Measurements from ENCODE around the gene GLIS1.

GLIS1 gene

DNA sequence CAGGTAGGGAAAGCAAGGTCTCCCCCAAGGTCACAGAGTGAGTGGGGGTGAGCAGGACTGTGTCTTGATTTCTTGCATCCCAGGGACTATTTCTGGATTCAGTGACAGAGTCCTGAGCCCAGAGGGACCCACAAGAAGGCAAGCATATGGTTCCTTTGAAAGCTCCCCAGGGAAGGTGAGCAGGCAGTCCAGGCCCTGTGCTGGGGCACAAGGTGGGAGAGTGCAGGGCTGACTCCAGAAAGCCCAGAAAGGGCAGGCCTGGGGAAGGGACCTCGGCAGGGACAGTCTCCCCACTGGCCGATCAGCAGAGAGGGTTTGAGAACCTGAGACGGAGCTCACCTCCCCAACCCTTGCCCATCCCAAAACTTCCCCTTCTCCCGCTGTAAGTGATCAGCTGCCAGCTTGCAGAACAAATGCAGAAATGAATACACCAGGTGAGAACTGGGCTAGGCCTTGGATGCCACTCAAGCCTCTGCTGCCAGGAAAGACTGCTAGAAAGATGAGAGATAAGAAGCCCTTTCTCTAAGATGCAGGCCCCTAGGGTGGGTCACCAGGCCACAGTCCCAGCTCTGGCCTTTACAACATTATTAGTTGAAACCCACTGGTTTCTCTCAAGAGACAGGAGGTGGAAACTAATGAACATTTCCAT, 121.0 kb downstream of the GLIS1 start:
- DNase-seq (ENCODE audit: low read depth in 2 of 2) = no peak

DNA sequence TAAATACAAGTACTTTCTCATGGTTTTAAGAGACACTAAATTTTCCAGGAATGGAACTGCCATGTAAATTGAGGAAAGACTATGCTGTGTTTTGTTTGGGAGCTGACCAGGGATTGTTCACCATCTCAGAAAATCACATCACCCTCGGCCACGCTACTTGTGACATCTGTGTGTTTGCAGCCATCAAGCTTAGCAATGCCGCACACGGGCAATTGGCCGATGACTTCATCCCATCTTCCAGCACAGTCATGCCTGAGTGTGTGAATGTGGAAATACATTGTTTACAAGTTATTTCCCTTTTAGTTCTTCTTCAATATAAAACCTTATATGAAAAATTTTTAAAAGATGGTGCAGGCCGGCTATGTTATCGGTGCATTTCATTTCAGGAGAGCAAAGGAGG, 121.6 kb downstream of the GLIS1 start:
- DNase-seq (ENCODE audit: low read depth in 2 of 2) = no peak

DNA sequence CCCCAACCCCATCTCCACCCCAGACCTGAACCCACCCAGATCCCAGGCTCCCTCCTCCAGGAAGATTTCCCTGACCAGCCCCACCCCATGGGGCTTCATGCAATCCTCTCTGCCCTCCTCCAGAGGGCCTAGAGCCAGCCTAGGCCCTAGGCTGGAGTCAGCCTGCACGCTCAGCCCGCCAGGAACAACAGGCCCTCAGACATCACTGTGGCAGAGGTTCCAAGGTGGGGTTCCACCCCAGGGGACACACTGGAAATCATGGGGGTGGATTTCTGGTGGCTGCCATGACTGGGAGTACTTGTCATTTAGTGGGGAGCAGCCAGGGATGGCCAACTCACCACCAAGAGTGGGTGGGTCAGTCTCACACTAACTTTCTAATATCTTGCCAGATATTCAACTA, 122.0 kb downstream of the GLIS1 start:
- no peak for DNase-seq (ENCODE audit: low read depth in 2 of 2)

DNA sequence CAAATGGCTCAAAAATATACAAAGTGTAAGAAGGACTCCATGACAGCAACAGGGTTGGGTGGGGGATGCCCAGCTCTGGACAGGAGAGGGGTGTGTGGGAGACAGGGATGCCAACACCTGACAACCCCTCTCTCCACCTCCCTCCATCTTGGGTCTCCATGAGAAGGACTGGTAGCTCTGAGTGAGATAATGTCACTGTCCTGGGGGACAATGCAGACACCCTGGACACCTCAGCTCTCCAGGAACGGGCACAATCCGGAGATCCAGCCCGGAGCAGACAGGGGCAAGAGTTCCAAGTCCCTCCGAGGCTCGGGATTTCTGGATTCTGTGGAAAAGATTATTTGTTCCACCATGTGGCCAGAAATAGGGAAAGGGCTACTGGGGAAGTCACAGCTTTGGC, 122.5 kb downstream of the GLIS1 start:
- no peak for DNase-seq (ENCODE audit: low read depth in 2 of 2)

DNA sequence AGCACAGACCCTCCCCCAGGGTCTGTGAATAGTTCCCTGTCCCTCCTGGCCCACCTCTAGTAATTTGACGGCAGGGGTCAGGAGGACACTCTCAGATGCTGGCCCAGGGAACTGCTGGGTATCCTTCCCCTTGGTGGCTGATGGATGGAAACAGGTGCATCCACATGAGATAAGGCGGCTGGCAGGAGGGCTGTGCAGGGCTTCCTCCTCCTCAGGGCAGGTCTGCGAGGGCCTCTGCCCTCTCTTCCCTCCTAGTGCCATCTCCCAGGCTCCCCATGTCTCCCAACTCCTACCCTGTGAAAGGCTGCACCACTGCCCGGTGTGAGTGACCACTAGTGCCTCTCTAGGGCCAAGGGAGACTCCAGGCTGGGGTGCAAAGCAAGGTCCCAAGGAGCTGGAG, 123.9 kb downstream of the GLIS1 start:
- DNase-seq (ENCODE audit: low read depth in 2 of 2) = no peak

DNA sequence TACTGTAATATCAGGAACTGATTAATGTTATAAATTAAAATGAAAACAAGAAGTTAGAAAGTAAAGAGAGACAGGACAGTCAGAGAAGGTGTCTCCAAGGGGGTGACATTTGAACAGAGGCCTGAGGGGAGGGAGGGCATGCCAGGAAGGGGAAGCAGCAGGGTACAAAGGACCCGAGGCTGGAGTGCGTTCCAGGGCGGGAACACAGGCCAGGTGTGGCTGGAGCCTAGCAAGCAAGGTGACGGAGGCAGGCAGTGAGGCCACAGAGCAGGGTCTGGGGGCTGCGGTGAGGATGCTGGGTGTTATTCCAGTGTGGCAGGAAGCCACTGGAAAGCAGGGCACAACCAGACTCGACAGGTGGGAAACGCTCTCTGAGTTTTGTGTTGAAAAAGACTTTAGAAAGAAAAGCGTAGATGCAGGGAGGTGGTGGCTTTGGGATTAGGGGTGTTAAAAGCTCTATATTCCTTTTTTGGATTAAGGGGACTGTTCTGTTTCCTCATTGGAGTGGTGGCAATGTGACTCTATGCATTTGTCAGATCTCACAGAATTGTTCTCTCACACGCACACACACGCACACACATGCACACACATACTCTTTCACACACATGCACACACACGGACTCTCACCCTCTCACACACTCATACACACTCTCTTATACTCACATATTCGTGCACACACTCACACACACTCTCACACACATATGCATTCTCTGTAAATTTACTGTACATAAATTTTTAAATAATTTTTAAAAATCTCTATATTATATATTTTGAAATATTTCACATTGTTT, 124.5 kb downstream of the GLIS1 start:
- no peak for DNase-seq (ENCODE audit: low read depth in 2 of 2)

DNA sequence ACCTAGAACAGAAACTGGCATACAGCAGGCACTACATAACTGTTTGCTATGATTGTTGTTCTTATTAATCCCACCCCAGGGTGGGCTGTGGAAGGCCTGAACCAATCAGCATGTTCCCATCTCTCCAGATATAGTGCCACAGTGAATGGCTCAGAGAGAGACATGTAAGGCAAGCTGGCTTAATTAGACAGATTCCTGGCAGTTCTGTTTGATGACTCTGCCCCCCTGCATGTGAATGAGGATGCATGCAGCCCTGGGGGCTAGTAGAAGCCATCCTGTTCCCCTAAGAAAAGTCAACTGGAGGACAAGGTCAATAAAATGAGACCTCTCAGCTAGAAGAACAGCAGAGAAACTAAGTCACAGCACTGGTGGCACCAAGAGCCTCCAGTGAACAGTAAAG, 130.3 kb downstream of the GLIS1 start:
- DNase-seq (ENCODE audit: low read depth in 2 of 2) = no peak

DNA sequence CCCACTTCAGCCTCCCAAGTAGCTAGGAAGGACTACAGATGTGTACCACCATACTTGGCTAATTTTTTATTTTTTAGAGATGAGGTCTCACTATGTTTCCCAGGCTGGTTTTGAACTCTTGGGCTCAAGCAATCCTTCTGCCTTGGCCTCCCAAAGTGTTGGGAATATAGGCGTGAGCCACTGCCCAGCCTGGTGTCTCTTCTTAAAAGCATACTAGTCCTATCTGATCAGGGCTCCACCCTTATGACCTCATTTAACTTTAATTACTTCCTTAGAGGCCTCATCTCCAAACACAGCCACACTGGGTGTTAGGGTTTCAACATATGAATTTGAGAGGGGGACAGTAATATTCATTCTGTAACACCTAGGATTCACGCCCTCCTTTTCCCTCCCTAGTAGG, 130.9 kb downstream of the GLIS1 start:
- DNase-seq (ENCODE audit: low read depth in 2 of 2) = no peak

DNA sequence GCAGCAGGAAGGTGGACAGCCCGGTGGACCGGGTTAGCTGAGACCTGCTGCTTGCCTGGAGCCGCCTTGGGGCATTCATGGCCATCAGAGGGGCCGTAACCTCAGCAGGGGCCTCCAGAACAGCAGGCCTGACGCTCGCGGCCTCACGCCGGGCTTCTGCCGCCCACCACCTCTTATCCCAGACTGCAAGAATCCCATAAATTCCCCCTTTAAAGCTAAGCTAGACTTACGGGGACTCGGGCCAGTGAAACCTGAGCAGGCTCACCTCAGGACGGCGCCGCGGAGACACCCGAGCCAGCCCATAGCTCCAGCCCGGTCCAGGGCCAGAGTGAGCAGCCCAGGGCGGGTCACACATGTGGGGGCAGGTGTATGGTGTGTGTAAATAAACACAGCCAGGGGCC, 132.3 kb downstream of the GLIS1 start:
- no peak for DNase-seq (ENCODE audit: low read depth in 2 of 2)

DNA sequence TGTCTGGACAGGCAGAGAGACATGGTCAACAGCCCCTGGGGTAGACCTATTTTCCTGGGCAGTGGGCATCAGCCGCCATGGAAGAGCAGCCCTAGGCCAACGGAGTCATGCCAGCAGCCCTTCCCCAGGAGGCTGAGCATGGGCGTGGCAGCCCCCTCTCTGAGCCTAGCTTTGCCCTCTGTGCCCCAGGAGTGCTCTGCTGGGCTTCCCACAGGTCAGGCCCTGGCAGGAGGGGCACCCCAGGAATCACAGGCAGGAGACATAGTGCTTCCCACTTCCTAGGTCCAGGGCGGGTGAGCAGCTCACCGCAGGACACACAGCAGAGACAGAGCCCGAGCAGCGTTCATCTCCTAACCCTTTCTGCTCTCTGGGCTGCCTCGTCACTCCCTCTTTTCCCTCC, 132.8 kb downstream of the GLIS1 start:
- no peak for DNase-seq (ENCODE audit: low read depth in 2 of 2)

DNA sequence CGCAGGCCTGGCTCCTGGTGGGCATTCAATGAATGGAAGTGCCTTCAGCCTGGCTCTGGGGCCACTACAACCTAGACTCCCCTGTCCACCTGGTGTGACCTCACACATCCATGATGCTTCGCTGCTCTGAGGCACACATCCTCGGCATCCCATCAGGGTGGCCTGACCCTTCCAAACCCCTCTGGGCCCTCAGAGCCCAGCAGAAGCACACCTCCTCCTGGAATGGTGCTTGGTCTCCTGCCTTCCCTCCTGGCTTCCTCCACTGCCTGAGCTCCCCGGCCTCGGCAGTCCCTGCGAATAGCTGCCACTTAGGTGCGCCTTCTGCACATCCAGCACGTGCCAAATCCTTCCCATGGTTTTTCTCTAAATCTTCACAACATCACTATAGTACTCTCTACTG, 133.8 kb downstream of the GLIS1 start:
- no peak for DNase-seq (ENCODE audit: low read depth in 2 of 2)

DNA sequence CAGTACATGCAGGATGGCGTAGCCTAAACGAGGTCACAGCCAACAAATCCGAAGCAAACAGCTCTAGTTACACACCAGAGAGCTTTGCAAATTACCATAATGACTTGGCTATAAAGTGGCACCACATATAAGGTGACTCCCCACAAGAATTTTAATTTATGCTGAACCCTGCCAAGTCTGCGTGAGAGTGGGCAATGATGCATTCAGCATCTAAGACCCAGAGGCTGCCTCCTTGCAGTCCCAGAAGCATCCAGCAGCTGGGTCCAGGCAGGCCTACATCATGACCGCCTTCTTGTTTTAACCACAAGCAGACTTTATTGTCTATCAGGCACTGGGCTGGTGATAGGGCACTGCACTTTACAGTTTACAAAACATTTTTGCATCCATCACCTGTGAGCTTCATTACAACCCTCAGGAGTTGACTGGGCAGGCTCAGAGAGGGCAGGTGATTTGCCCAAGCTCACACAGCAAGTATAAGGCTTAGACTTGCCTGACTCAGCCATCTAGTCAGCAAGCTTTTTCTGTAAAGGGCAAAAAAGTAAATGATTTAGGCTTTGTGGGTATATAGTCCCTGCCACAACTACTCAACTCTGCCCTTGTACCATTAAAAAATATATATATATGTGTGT, 134.6 kb downstream of the GLIS1 start:
- no peak for DNase-seq (ENCODE audit: low read depth in 2 of 2)

DNA sequence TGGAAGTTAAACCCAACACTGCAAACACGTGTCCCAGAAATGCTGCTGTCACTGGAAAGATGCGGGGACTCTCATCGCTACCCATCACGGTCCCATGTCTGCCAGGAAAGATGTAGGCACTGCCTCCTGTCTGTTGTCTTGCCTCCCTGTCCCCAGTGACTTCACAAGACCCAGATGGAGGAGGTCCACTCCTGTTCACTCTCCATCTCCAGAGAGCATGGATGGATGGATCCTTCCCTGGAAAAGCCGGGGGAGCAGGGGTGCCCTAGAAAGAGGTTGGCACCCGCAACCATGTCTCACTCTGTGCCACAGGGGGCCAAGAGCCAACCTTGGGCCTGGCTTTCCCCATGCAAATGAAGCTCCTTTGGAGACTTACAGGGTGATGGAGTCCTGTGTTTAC, 135.5 kb downstream of the GLIS1 start:
- no peak for DNase-seq (ENCODE audit: low read depth in 2 of 2)

DNA sequence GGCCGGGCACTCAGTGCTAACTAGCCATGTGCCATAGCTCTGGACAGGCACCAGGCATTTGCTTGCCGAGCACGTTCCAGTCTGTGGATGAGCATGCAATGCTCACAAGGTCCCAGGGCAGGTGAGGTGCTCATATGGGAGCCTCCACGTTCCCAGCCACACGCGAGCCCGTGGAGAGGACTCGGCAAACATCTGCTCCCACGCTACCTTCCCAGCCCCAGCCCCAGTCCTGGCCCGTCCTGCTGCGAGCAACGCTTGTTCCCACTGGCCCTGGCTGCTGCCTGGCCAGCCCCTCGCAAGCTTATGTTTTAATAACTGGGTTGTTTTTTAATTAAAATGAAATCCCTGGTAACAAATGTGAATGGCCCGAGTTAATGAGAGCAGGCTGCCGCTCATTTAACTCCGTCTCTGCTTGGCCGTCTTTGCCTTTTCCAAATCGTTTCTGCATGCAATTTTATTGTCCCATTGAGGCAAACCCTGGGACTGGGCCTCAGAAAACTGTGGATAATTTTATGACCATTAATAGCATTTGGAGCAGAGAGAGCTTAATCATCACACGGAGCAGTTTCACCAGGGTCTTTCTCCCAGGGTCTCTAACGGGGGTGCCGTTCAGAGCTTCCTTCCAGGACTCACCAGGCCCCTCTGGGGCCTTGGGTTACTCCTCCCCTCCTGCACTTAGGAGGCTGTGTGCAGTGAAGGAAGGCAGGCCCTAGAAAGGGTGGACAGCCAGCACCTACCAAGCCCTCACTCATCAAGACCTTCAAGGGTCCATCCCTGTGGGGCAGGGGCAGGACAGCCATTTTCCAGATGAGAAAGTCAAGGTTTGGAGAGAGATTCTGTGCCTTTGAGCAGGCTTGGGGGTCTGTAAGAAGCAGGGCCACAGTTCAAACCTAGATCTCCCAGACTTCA, 136.8 kb downstream of the GLIS1 start:
- no peak for DNase-seq (ENCODE audit: low read depth in 2 of 2)

DNA sequence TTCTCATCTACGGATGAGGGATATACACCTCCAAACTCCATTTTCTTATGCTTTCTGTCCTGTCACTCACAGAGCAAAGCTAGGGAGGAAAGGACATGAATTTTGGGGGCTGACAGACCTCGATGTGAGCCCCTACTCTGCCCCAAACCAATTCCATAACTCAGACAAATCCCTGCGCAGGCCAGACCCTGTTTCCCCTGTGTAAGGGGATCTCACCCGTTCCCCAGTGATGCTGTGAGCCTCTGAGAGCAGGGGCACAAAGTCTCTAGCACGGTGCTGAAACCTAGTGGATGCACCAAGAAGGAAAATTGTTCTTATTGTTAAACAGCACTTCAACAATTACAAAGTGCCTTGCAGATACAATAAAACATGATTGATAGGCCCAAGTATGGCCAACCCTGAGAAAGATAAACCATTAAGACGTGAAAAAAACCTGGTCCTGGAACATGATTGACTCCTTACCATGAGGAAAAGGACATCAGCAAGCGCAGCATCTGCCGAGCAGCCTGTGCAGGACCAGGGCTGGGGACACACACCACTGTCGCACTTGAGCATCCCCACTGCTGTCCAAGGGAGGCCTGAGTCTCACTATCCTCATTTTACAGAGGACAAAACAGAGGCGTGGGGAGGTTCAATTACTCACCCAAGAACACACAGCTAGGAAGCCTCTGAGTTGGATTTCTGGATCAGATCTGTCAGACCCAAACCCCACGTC, 137.8 kb downstream of the GLIS1 start:
- DNase-seq (ENCODE audit: low read depth in 2 of 2) = no peak

DNA sequence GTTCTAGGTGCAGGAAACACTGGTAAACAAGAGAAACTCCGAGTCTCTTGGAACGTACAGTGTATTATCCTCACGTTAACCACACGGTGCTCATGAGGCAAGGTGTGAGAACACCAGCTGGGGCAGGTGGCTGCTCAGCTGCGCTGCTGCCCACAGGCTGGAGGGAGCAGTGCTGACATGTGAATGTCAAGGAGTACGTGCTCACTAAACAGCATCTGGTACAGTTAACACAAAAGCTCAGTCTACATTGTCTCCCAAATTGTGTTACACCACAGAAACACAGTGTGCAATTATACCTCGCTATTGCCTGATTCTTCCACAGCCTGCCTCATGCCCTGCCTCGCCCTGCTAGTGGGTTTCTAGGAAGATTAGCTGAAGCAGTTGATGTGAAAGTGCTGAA, 138.4 kb downstream of the GLIS1 start:
- DNase-seq (ENCODE audit: low read depth in 2 of 2) = no peak

DNA sequence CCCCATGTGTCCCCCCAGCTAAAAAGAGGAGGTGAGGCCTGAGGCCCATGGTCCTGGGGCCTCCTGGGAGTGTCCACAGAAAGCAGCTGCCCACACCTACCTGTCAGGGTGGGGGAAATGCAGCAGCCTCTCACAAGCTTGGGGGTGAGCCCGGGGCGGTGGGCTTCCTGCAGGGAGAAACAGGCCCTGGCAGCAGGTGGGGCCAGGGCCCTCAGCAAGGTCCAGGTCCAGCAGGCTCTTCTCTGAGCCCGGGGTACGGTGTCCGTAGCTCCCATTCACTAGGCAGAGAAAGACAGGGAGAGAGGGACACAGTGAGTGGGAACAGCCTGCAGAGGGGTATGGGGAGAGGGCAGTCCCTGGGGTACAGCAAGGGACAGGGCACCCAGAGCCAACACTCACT, 139.0 kb downstream of the GLIS1 start:
- no peak for DNase-seq (ENCODE audit: low read depth in 2 of 2)

DNA sequence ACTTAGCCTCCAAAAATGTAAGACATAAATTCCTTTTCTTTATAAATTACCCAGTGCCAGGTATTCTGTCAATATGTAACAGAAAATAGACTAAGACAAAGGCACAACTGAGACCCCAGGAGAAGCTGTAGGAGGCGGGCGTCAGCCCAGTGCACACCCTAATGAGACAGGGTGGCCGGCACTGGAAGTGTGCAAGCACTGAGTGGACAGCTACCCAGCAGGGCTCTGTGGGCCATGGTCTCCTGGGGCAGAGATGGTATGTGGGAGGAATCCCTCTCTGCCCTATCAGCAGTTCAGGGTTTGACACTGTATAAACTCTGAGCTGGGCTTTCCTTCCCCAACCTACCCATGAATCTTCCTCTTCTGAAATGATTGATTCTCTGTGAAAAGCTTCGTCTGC, 139.5 kb downstream of the GLIS1 start:
- DNase-seq (ENCODE audit: low read depth in 2 of 2) = no peak

DNA sequence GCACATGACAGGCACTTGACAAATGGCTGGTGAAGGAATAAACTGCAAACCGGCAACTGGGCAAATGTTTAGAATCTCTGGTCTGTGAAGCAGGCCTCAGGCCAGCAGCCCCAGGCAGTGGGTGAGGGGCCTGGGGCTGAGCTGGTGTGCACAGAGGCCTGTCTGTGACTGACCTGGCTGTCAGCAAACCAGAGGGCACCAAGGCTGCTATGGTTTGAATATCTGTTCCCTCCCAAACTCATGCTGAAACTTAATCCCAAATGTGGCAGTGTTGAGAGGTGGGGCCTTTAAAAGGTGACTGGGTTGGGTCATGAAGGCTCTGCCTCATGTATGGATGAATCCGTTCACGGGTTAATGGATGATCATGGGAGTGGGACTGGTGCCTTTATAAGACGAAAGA, 140.0 kb downstream of the GLIS1 start:
- no peak for DNase-seq (ENCODE audit: low read depth in 2 of 2)

DNA sequence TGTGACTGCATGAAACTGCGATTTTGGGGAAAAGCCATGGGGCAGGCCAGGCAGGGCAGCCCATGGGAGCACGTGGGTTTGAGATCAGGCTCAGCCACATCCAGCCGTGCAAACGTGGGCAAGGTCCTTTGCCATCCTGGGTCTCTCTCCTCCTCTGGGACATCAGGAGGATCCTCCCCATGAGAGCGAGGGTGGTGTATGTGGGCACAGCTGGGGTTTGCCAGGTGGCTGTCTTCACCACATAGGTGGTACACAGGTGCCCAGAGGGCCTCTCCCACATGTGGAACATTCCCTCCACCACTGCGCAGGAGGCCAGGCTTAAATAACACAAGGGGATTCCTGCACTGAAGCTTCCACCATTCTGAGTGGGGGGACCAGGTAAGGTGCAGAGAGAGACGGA, 143.1 kb downstream of the GLIS1 start:
- DNase-seq (ENCODE audit: low read depth in 2 of 2) = no peak

DNA sequence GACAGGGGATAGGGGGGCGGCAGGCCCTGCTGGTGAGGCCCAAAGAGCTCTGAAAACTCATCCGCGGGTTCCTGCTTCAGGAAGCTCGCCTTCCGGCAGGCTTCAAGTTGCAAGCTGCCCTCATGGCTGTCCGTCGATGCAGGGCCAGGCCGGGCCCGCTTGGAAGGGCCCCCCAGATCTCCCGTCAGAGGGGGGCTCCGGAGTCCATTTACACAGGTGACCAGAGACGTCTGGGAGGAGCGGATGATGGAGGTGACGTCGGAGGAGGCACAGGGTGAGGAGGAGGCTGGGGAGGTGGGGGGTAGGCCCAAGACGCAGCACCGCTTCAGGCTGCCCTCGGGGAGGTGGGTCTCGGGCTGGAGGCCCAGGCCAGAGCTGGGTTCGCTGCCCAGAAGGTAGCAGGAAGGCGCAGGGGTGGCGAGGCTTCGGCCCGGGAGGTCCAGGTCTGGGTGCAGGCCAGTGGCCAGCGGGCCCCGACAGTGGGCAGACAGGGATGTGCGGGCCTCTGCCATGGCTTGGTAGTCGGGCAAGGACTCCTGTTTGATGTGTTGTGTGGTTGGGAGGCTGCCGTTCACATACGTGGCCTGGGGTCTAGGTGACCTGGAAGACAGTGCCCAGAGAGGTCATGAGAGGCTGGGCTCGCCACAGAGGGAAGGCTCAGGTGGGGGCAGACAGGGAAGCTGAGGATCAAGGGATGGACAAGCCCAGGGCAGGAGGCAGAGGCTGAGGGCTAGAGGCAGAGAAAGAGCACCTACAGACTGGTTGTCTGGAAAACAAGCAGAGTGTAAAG, 144.4 kb downstream of the GLIS1 start:
- no peak for DNase-seq (ENCODE audit: low read depth in 2 of 2)

Measured in fibroblast of skin of left quadriceps (primary cell).